IPS-20b (cell line): ENCODE measurements around the gene GALNT15.

Experiments used
- H3K27ac ChIP-seq: one replicate; pipeline ENCODE4 v1.5.1; 2013; ENCODE audit warnings: low read length
- H3K27me3 ChIP-seq: 2 replicates; pipeline ENCODE4 v1.6.1; 2013; ENCODE audit warnings: mild to moderate bottlenecking, low read length, inconsistent platforms; ENCODE audit not compliant: insufficient read depth
- H3K36me3 ChIP-seq: 2 replicates; pipeline ENCODE4 v1.6.1; 2013; ENCODE audit warnings: low read depth, mild to moderate bottlenecking, inconsistent platforms, low read length, moderate library complexity; ENCODE audit not compliant: insufficient read depth
- H3K4me1 ChIP-seq: 2 replicates; pipeline ENCODE4 v1.6.1; 2013; ENCODE audit warnings: mild to moderate bottlenecking, control low read depth, inconsistent platforms, low read length, moderate library complexity; ENCODE audit not compliant: insufficient read depth
- H3K4me3 ChIP-seq: 2 replicates; pipeline ENCODE4 v1.5.1; 2013; ENCODE audit warnings: mild to moderate bottlenecking, low read length, inconsistent platforms
- H3K9ac ChIP-seq: 2 replicates; pipeline ENCODE4 v1.6.1; 2013; ENCODE audit warnings: low read depth, mild to moderate bottlenecking, inconsistent platforms, low read length, moderate library complexity
- H3K9me3 ChIP-seq: 2 replicates; pipeline ENCODE4 v1.6.1; 2013; ENCODE audit warnings: mild to moderate bottlenecking, low read depth, low read length, inconsistent platforms; ENCODE audit not compliant: insufficient read depth

GALNT15 gene

DNA sequence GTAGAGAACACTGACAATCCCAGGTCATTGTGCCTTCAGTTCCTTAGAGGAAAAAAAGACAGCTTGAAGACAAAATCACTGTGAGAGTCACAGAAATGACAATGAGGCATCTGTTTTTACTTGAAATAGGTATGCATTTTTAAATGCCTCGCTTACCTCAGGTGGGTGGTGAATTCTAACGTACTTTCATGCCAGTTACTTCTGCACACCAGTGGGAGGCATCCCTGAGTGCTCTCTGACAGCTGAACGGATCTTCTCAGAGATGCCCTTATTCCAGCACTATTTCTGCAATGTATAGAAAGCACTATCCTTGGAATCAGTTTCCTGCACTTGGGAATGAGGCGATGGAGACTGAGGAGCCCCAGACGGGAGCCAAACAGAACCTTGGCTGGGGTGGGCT lies 74.1 kb downstream of the GALNT15 start:
- H3K4me3 ChIP-seq: no peak overlapping the region
- no peaks in the 10 kb centered on the region for H3K9me3 ChIP-seq
- no peaks in the 10 kb centered on the region for H3K4me1 ChIP-seq
- H3K27me3 ChIP-seq: no peaks in the 10 kb centered on the region
- H3K27ac ChIP-seq: no peak overlapping the region
- H3K36me3 ChIP-seq: no peaks in the 10 kb centered on the region
- no peak overlapping the region for H3K9ac ChIP-seq

DNA sequence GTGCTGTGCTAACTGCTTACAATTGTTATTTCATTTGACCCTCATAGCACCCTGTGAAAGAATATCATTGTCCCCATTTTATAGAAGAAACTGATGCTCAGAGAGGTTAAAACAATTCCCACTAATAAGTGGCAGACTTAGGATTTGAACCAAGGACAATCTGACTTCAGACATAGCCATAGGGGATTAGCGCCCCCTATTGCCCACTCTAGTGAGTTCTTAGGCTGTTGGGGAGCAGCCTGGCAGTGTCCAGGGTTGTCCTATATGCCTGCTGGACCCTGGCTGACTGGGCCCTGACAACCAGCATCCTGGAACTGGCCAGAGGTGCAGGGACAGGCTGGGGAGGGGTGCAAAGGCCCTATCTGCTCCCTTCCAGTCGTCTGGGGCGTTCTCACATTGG lies 74.9 kb downstream of the GALNT15 start:
- no peaks in the 10 kb centered on the region for H3K4me1 ChIP-seq
- no peak overlapping the region for H3K27ac ChIP-seq
- no peak overlapping the region for H3K9ac ChIP-seq
- H3K4me3 ChIP-seq: no peak overlapping the region
- H3K27me3 ChIP-seq: no peaks in the 10 kb centered on the region
- H3K9me3 ChIP-seq: no peaks in the 10 kb centered on the region
- no peaks in the 10 kb centered on the region for H3K36me3 ChIP-seq

GRCh38 chr3:16249886-16250285 lies 75.4 kb downstream of the GALNT15 start:
- Histone ChIP-seq H3K9me3 (no peaks in the 10 kb centered on the region), H3K27me3 (no peaks in the 10 kb centered on the region), H3K36me3 (no peaks in the 10 kb centered on the region), H3K4me3 (no peak overlapping the region), H3K27ac (no peak overlapping the region), H3K9ac (no peak overlapping the region), H3K4me1 (no peaks in the 10 kb centered on the region)

- H3K9me3 ChIP-seq: no peaks in the 10 kb centered on the region
- H3K4me3 ChIP-seq: no peak overlapping the region
- no peaks in the 10 kb centered on the region for H3K4me1 ChIP-seq
- H3K9ac ChIP-seq: no peak overlapping the region
- no peak overlapping the region for H3K27ac ChIP-seq
- H3K27me3 ChIP-seq: no peaks in the 10 kb centered on the region
- H3K36me3 ChIP-seq: no peaks in the 10 kb centered on the region
Observed at GRCh38 chr3:16251316-16252085, 77.0 kb downstream of the GALNT15 start.

DNA sequence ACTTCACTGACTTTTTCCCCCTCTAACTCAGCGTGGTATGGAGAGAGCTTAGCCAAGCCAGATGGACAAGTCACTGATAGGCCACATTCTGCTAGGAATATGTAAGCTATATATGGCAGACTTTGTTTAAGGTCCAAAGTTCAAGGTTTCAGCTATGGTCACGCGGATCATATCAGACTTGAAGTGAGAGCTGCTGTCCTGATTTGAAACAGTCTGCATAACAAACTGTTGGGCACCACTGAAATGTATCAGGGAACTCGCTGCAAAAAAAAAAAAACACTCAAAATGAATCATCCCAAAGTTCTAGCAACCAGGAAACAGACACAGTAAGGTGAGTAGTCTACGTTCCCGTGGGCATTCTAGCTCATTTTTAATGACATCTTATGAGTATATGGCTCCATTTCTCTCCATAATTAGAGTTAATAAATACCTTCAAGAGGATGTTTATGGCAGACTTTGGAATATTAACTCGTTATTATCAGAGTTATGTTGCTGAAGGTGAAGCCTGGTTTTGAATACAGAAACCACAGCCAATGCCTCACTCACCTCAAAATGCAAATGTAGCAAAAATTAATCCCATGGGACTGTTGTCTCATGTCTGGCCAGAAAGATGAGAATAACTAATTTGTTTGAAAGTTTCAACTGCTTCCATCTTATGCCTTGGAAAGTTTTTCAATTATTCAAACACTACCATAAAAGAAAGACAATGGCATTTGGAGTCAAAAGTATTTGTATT lies 77.9 kb downstream of the GALNT15 start:
- H3K27me3 ChIP-seq: no peaks in the 10 kb centered on the region
- H3K9ac ChIP-seq: no peak overlapping the region
- no peak overlapping the region for H3K4me3 ChIP-seq
- no peaks in the 10 kb centered on the region for H3K36me3 ChIP-seq
- no peaks in the 10 kb centered on the region for H3K4me1 ChIP-seq
- no peaks in the 10 kb centered on the region for H3K9me3 ChIP-seq
- no peak overlapping the region for H3K27ac ChIP-seq

DNA sequence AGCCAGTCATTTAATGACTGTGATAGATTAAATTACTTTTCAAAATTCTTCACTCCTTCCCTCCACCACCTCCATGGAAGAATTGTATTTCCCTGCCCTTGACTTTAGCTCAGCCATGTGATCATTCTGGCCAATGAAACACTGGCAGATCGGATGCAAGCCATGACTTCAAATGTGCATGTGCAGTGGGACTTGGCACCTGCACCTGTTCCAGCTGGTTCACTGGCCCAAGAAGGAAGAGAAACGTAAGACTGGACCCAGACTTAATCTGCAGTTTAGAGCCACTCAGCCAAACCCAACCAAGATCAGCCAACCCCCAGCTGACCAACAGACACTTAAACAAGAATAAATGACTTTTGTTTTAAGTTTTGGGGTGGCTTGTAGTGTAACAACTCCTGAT lies 78.5 kb downstream of the GALNT15 start:
- H3K9ac ChIP-seq: no peak overlapping the region
- H3K4me3 ChIP-seq: no peak overlapping the region
- H3K27ac ChIP-seq: no peak overlapping the region
- no peaks in the 10 kb centered on the region for H3K4me1 ChIP-seq
- no peaks in the 10 kb centered on the region for H3K36me3 ChIP-seq
- H3K9me3 ChIP-seq: no peaks in the 10 kb centered on the region
- no peaks in the 10 kb centered on the region for H3K27me3 ChIP-seq

DNA sequence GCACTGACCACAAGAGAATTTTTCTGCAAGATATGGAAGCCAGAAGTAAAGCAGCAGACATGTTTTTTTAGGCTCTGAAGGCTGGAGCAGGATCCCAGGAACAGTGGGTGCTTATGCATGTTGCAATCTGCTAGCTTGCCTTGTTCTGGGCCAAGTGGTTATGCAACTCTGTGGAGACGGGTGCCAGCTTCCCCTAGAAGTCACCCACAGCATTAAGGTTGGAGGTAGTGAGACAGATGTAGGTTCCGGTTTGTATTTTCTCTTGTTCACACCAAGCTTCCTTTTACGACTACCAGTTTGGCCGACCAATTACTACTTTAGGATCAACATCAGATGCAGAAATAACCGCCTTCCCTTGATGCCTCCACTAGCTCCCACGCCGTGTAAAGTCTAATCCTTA lies 79.1 kb downstream of the GALNT15 start:
- H3K9ac ChIP-seq: no peak overlapping the region
- H3K4me1 ChIP-seq: no peaks in the 10 kb centered on the region
- H3K27ac ChIP-seq: no peak overlapping the region
- H3K9me3 ChIP-seq: no peaks in the 10 kb centered on the region
- no peak overlapping the region for H3K4me3 ChIP-seq
- H3K36me3 ChIP-seq: no peaks in the 10 kb centered on the region
- H3K27me3 ChIP-seq: no peaks in the 10 kb centered on the region

GRCh38 chr3:16254916-16255315 lies 80.4 kb downstream of the GALNT15 start:
- Histone ChIP-seq H3K9me3 (no peaks in the 10 kb centered on the region), H3K27ac (no peak overlapping the region), H3K4me1 (no peaks in the 10 kb centered on the region), H3K27me3 (no peaks in the 10 kb centered on the region), H3K4me3 (no peak overlapping the region), H3K9ac (no peak overlapping the region), H3K36me3 (peaks cover 13% of the 10 kb centered on the region; the same call in 1 of the 2 replicates)

DNA sequence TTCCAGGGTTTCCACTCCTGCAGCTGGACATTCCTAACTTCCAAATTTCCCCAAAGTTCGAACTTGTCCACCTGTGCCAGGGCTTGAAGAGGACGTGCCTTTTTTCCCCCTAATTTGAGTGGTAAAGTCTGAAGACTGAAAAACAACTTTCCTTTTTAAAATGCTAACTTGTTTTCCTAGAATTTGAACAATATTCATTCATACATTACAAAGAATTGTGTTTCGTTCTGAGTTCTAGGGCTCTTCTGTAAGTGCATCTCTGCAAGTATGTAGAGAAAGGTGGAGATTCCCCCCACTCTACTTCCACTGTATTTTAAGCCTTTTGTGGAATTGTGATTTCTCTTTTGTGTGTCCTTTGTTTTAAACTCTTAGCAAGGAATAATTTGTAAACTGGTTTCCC lies 80.8 kb downstream of the GALNT15 start:
- Histone ChIP-seq H3K27ac (no peak overlapping the region), H3K27me3 (no peaks in the 10 kb centered on the region), H3K9ac (no peak overlapping the region), H3K4me3 (no peak overlapping the region), H3K4me1 (no peaks in the 10 kb centered on the region), H3K36me3 (peaks cover 17% of the 10 kb centered on the region), H3K9me3 (no peaks in the 10 kb centered on the region)

GRCh38 chr3:16255726-16256125 lies 81.2 kb downstream of the GALNT15 start:
- no peak overlapping the region for H3K27ac ChIP-seq
- H3K9ac ChIP-seq: no peak overlapping the region

DNA sequence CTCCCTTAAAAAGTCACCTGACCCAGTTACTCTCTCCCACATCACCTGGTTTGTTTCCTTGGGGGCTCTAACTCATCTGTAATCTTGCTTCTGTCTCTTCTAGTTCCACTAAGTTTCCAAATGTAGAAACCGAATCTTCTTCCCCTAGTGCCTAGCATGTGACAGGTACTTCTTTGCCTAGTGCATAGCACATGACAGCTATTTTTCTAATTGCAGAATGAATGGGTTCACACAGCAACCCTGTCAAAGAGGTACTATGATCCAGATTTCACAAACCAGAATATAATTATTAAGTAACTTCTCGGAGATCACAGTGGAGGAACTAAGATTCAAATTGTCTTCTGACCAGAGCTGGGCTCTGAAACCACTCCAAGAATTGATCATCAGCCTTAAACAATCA lies 82.8 kb downstream of the GALNT15 start:
- Histone ChIP-seq H3K27me3 (no peaks in the 10 kb centered on the region), H3K9ac (no peak overlapping the region), H3K27ac (no peak overlapping the region), H3K36me3 (peaks cover 34% of the 10 kb centered on the region), H3K4me1 (no peaks in the 10 kb centered on the region), H3K9me3 (no peaks in the 10 kb centered on the region), H3K4me3 (no peak overlapping the region)

More at GRCh38 chr3:16255726-16256125, 81.2 kb downstream of the GALNT15 start:
- Histone ChIP-seq H3K27me3 (no peaks in the 10 kb centered on the region), H3K4me3 (no peak overlapping the region), H3K36me3 (peaks cover 20% of the 10 kb centered on the region), H3K4me1 (no peaks in the 10 kb centered on the region), H3K9me3 (no peaks in the 10 kb centered on the region)

- H3K4me1 ChIP-seq: no peaks in the 10 kb centered on the region
- H3K9ac ChIP-seq: no peak overlapping the region
- no peaks in the 10 kb centered on the region for H3K27me3 ChIP-seq
- no peaks in the 10 kb centered on the region for H3K9me3 ChIP-seq
- peaks cover 34% of the 10 kb centered on the region for H3K36me3 ChIP-seq
- H3K27ac ChIP-seq: no peak overlapping the region
- no peak overlapping the region for H3K4me3 ChIP-seq
Observed at GRCh38 chr3:16258177-16258576, 83.7 kb downstream of the GALNT15 start.
